Mucosa of descending colon (tissue), 3 donors: ENCODE measurements around the gene RXRA. TPM values are rescaled to one million over a fixed set of nuclear protein-coding genes. Genes with fewer than 3 reads are reported as not detected.
"Not testable (repeated sequence)": the region's sequence is repeated elsewhere in the genome, so short reads cannot be mapped to it uniquely, and the experiment has no call there.

Experiments used
- ATAC-seq: fragments of 200-7000 bp; cut with Tn5 transposase; one replicate; pipeline ENCODE4 v1.9.1; 2020; ENCODE audit warnings: mild to moderate bottlenecking, moderate library complexity
- DNase-seq, 3 donors: peaks; one replicate each; pipeline ENCODE4 v3.0.0-alpha.2; 2020
- H3K36me3 ChIP-seq: fragments of 200-600 bp; one replicate; pipeline ENCODE4 v1.8.0; 2021; ENCODE audit warnings: low read depth, mild to moderate bottlenecking
- H3K4me1 ChIP-seq: fragments of 200-600 bp; one replicate; pipeline ENCODE4 v1.8.0; 2021; ENCODE audit warnings: low read depth, mild to moderate bottlenecking
- H3K4me3 ChIP-seq: fragments of 200-600 bp; one replicate; pipeline ENCODE4 v1.8.0; 2021; ENCODE audit warnings: mild to moderate bottlenecking
- H3K9me3 ChIP-seq: fragments of 200-600 bp; one replicate; pipeline ENCODE4 v1.8.0; 2021; ENCODE audit warnings: mild to moderate bottlenecking
- CTCF ChIP-seq: fragments of 200-600 bp; IDR thresholded peaks from one replicate; pipeline ENCODE4 v1.8.0; 2022; ENCODE audit warnings: antibody characterized with exemption, mild to moderate bottlenecking
- intact Hi-C, 2 donors: fragments of 100-400 bp; cut with DNase I in 1 of 2; cut with micrococcal nuclease in 1 of 2; formaldehyde crosslinking; loops; one replicate each; pipeline versions ENCODE4 v1.11.0 to v1.11.1; 2022; cut with DNase I, micrococcal nuclease
- total RNA-seq, 3 donors: library from RNA; stranded (reverse); fragmentation: NEBNext Ultra II Directional in 2 of 3; extraction: Animal tissue kit (Norgen Biotek cat#: 25700) in 2 of 3; gene quantifications; one replicate each; pipeline versions ENCODE4 v1.2.1 to v1.2.4, GENCODE V29; 2021 to 2023
- donor health status: DM: no; HTN: no; CAD: no; lungs with moderate emphysema.
- donor health status: DM: no; HTN: no; CAD: no.
- donor health status: DM: no; HTN: yes; CAD: no.

RXRA gene
- total RNA-seq, 3 donors from 2014 or later = 75.2 to 101 (median 85.3) TPM

- H3K4me1 ChIP-seq = no peaks in the 10 kb centered on the region
- peak in 1 of 3 donors; percentile 15 for DNase-seq
- no peak for ATAC-seq
Observed at GRCh38 chr9:134307674-134308638, 18.3 kb upstream of the RXRA start.

GRCh38 chr9:134308639-134309220 lies 17.5 kb upstream of the RXRA start:
- H3K4me1 ChIP-seq, H3K4me3 ChIP-seq, ATAC-seq, H3K36me3 ChIP-seq, H3K9me3 ChIP-seq, intact Hi-C loops: not testable (repeated sequence)
- DNase-seq = peak in 1 of 3 donors; percentile 15

More at GRCh38 chr9:134307674-134308638, 18.3 kb upstream of the RXRA start:
- TF ChIP-seq CTCF = no peak
- intact Hi-C loops = no loop called here
- Histone ChIP-seq H3K4me3 (no peak overlapping the region), H3K9me3 (no peaks in the 10 kb centered on the region), H3K36me3 (no peaks in the 10 kb centered on the region)

- no peak for TF ChIP-seq CTCF
- H3K36me3 ChIP-seq = no peaks in the 10 kb centered on the region
- DNase-seq = peak in 1 of 3 donors; percentile 4
- intact Hi-C loops = no loop called here
- no peaks in the 10 kb centered on the region for H3K9me3 ChIP-seq
- no peaks in the 10 kb centered on the region for H3K4me1 ChIP-seq
- H3K4me3 ChIP-seq = no peak overlapping the region
- ATAC-seq = peak; percentile 34
Observed at GRCh38 chr9:134313470-134313869, 12.8 kb upstream of the RXRA start.

GRCh38 chr9:134314039-134314949 lies 12.0 kb upstream of the RXRA start:
- Histone ChIP-seq H3K4me3 (no peak overlapping the region), H3K9me3 (no peaks in the 10 kb centered on the region), H3K36me3 (no peaks in the 10 kb centered on the region), H3K4me1 (no peaks in the 10 kb centered on the region)
- peak in 1 of 3 donors; percentile 29 for DNase-seq
- no peak for ATAC-seq
- intact Hi-C loops = no loop called here
- no peak for TF ChIP-seq CTCF

- no peaks in the 10 kb centered on the region for H3K36me3 ChIP-seq
- no peaks in the 10 kb centered on the region for H3K4me1 ChIP-seq
- no peaks in the 10 kb centered on the region for H3K9me3 ChIP-seq
- intact Hi-C loops = no loop called here
- ATAC-seq (no peak), DNase-seq (peak in 1 of 3 donors; percentile 27)
- H3K4me3 ChIP-seq = no peak overlapping the region
- no peak for TF ChIP-seq CTCF
Observed at GRCh38 chr9:134314950-134315715, 11.1 kb upstream of the RXRA start.
